Measurements from ENCODE around the gene LYSMD4.

Gene LYSMD4

GRCh38 chr15:99736702-99737101 is 3.5 kb upstream of the LYSMD4 start:
- ATAC-seq, result no peak
- TF ChIP-seq ZFP3 (CRISPR knock-in tag; IDR thresholded peaks at IDR 0.05) (no peak), CSRNP3 (CRISPR knock-in tag; IDR thresholded peaks at IDR 0.05) (no peak), ZC3H10 (CRISPR knock-in tag; IDR thresholded peaks at IDR 0.05) (no peak), ZFP30 (CRISPR knock-in tag; IDR thresholded peaks at IDR 0.05) (no peak), ZNF565 (CRISPR knock-in tag; conservative IDR thresholded peaks at IDR 0.05; ENCODE audit: low read depth) (no peak), CREB5 (CRISPR knock-in tag; IDR thresholded peaks at IDR 0.05; ENCODE audit: low read depth) (no peak), CSDC2 (CRISPR knock-in tag; IDR thresholded peaks at IDR 0.05) (no peak), ESRRG (CRISPR knock-in tag; IDR thresholded peaks at IDR 0.05) (no peak), GLIS3 (CRISPR knock-in tag; IDR thresholded peaks at IDR 0.05) (no peak), PATZ1 (CRISPR knock-in tag; IDR thresholded peaks at IDR 0.05; ENCODE audit: borderline replicate concordance) (no peak), RARB (CRISPR knock-in tag; IDR thresholded peaks at IDR 0.05) (no peak), ISL1 (CRISPR knock-in tag; IDR thresholded peaks at IDR 0.05) (no peak), PPARA (CRISPR knock-in tag; IDR thresholded peaks at IDR 0.05; ENCODE audit: borderline replicate concordance) (no peak), ZNF8 (CRISPR knock-in tag; IDR thresholded peaks at IDR 0.05) (no peak), SNAI2 (CRISPR knock-in tag; IDR thresholded peaks at IDR 0.05) (no peak), ARNTL (CRISPR knock-in tag; IDR thresholded peaks at IDR 0.05; ENCODE audit: borderline replicate concordance, low read depth) (no peak), POU6F1 (CRISPR knock-in tag; IDR thresholded peaks at IDR 0.05; ENCODE audit: borderline replicate concordance, low read depth) (no peak)

GRCh38 chr15:99735868-99736267 is 2.6 kb upstream of the LYSMD4 start:
- ATAC-seq, result no peak
- no peak for TF ChIP-seq TOX (CRISPR knock-in tag; IDR thresholded peaks at IDR 0.05; ENCODE audit: borderline replicate concordance)
- no peak for TF ChIP-seq ZFP3 (CRISPR knock-in tag; IDR thresholded peaks at IDR 0.05)
- TF ChIP-seq OSR1 (CRISPR knock-in tag; IDR thresholded peaks at IDR 0.05), result no peak
- no peak for TF ChIP-seq CREB5 (CRISPR knock-in tag; IDR thresholded peaks at IDR 0.05; ENCODE audit: low read depth)
- TF ChIP-seq POU6F1 (CRISPR knock-in tag; IDR thresholded peaks at IDR 0.05; ENCODE audit: borderline replicate concordance, low read depth), result no peak
- TF ChIP-seq PPARA (CRISPR knock-in tag; IDR thresholded peaks at IDR 0.05; ENCODE audit: borderline replicate concordance), result no peak
- no peak for TF ChIP-seq ZFP30 (CRISPR knock-in tag; IDR thresholded peaks at IDR 0.05)
- TF ChIP-seq ZNF70 (CRISPR knock-in tag; IDR thresholded peaks at IDR 0.05), result no peak
- TF ChIP-seq SNAI2 (CRISPR knock-in tag; IDR thresholded peaks at IDR 0.05), result no peak
- TF ChIP-seq ZC3H10 (CRISPR knock-in tag; IDR thresholded peaks at IDR 0.05), result no peak
- TF ChIP-seq BACH2 (CRISPR knock-in tag; IDR thresholded peaks at IDR 0.05; ENCODE audit: borderline replicate concordance), result no peak
- TF ChIP-seq ARNTL (CRISPR knock-in tag; IDR thresholded peaks at IDR 0.05; ENCODE audit: borderline replicate concordance, low read depth), result no peak
- TF ChIP-seq ISL1 (CRISPR knock-in tag; IDR thresholded peaks at IDR 0.05), result no peak
- no peak for TF ChIP-seq CSDC2 (CRISPR knock-in tag; IDR thresholded peaks at IDR 0.05)
- no peak for TF ChIP-seq TSHZ2 (CRISPR knock-in tag; IDR thresholded peaks at IDR 0.05)
- TF ChIP-seq TCF4 (CRISPR knock-in tag; IDR thresholded peaks at IDR 0.05; ENCODE audit: borderline replicate concordance), result no peak
